Upper lobe of left lung (tissue), 4 donors: ENCODE results near the gene QSOX1.

Source experiments
- CTCF ChIP-seq, 6 experiments: fragments of 450-650 bp in 4 of 6; fragments of 200-600 bp in 2 of 6; sonication (generic) in 2 of 6; IDR thresholded peaks; one replicate each; pipeline ENCODE4 v1.5.1; 2016 to 2019; ENCODE audit warnings: antibody characterized with exemption in 6 of 6
- EP300 ChIP-seq, 4 donors: sonication (generic); formaldehyde crosslinking; IDR thresholded peaks; one replicate each; pipeline ENCODE4 v1.5.1; 2017; ENCODE audit warnings: antibody characterized with exemption in 4 of 4, control low read depth in 2 of 4
- POLR2A ChIP-seq, 4 donors: fragments of 450-650 bp; IDR thresholded peaks; one replicate each; pipeline ENCODE4 v1.5.1; 2016 to 2017; ENCODE audit warnings: antibody characterized with exemption in 4 of 4, mild to moderate bottlenecking in 2 of 4
- POLR2AphosphoS5 ChIP-seq, 2 donors: sonication (generic); formaldehyde crosslinking; IDR thresholded peaks; one replicate each; pipeline ENCODE4 v1.5.1; 2017; ENCODE audit warnings: antibody characterized with exemption in 2 of 2

GRCh38 chr1:180233191-180234011 is 78.7 kb downstream of the QSOX1 start:
- TF ChIP-seq POLR2A (IDR thresholded peaks at IDR 0.05) (no peak), POLR2AphosphoS5 (IDR thresholded peaks at IDR 0.05) (no peak), EP300 (IDR thresholded peaks at IDR 0.05) (no peak), CTCF (IDR thresholded peaks at IDR 0.05) (no peak)
